BJ (cell line): ENCODE measurements around the gene TMTC1. TPM values are rescaled to one million over a fixed set of nuclear protein-coding genes. Genes with fewer than 3 reads are reported as not detected.

ENCODE experiments used
- CTCF ChIA-PET: fragments of 350-600 bp; formaldehyde crosslinking; extraction: SDS; loops from one replicate; lab custom pipeline; 2021; ENCODE audit warnings: antibody characterized with exemption, inconsistent platforms; lab: Yijun Ruan, JAX
- POLR2A ChIA-PET: fragments of 300-600 bp; sonication (Branson Sonifier 250); formaldehyde crosslinking; extraction: SDS; loops from one replicate; lab custom pipeline; 2021; ENCODE audit warnings: antibody characterized with exemption; lab: Charles Lee
- DNase-seq: peaks from one replicate; pipeline ENCODE4 v3.0.0-alpha.2; 2011; ENCODE audit warnings: low read depth
- H3K27me3 ChIP-seq: 2 replicates; pipeline ENCODE4 v1.6.0; 2011; ENCODE audit warnings: low read length; ENCODE audit not compliant: control insufficient read depth, insufficient read depth
- H3K36me3 ChIP-seq: 2 replicates; pipeline ENCODE4 v1.5.1; 2011; ENCODE audit warnings: low read length; ENCODE audit not compliant: control insufficient read depth, insufficient read depth
- H3K4me3 ChIP-seq: 2 replicates; pipeline ENCODE4 v1.5.1; 2011; ENCODE audit warnings: low read depth, mild to moderate bottlenecking, control low read depth, low read length
- polyA plus RNA-seq: library from polyadenylated mRNA; depleted of rRNA; stranded (reverse); fragments of >200 nt; gene quantifications from 2 replicates; pipeline ENCODE4 v1.2.3, GENCODE V29; 2011
- TF ChIP-seq, protein P1 (sequence below): IDR thresholded peaks from 2 replicates; pipeline ENCODE4 v1.5.1; 2011; ENCODE audit warnings: low read depth, mild to moderate bottlenecking, control low read depth, inconsistent platforms, low read length, moderate library complexity; ENCODE audit not compliant: insufficient read depth

Gene TMTC1
- polyA plus RNA-seq, 1 experiment, result 21.8 TPM

GRCh38 chr12:29742646-29743045, 41.1 kb downstream of the TMTC1 start:
- Histone ChIP-seq H3K4me3 (no peak overlapping the region), H3K36me3 (no peaks in the 10 kb centered on the region), H3K27me3 (no peaks in the 10 kb centered on the region)
- TF ChIP-seq, protein P1, sequence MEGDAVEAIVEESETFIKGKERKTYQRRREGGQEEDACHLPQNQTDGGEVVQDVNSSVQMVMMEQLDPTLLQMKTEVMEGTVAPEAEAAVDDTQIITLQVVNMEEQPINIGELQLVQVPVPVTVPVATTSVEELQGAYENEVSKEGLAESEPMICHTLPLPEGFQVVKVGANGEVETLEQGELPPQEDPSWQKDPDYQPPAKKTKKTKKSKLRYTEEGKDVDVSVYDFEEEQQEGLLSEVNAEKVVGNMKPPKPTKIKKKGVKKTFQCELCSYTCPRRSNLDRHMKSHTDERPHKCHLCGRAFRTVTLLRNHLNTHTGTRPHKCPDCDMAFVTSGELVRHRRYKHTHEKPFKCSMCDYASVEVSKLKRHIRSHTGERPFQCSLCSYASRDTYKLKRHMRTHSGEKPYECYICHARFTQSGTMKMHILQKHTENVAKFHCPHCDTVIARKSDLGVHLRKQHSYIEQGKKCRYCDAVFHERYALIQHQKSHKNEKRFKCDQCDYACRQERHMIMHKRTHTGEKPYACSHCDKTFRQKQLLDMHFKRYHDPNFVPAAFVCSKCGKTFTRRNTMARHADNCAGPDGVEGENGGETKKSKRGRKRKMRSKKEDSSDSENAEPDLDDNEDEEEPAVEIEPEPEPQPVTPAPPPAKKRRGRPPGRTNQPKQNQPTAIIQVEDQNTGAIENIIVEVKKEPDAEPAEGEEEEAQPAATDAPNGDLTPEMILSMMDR, result no peak
- POLR2A ChIA-PET, result no interaction called here
- DNase-seq, result no peak
- CTCF ChIA-PET, result no interaction called here

DNA sequence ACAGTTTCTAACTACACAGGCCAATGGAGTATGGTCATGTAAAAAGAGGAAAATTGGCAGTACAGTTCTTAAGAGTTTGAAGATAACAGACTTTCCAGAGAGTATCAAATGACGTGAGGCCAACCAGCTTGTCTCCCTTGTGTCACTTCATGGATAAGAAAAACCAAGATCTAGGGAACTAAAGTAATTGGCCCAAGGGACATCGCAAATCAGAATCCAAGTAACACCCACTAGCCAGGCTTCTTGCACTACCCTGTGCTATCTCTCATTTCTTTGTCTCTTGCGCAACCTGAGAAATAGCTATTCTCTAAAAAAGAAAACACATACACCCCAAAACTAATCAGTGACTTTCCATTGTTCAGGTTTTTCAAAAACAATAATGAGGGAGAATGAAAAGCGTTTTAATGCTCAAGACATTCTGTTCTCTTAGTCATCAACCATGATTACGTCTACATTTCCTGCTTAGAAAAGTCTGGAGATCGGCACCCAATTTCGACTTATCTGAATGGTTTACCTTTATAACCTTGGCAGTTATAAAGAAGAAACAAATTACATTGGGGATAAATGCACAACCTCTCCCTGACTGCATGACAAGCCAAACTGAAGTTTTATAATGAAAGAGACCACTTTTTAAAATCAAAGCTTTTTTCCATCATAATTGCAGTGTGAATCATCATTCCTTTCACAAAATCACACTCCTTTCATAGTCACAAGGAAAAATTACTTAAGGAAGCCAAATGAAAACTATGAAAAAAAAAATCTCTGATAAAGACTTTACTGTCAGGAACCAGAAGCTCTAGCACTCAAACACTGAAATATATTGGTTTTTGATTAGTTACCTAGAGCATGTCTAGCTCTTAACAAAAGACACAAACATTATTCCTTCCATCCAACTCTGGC, 42.1 kb downstream of the TMTC1 start:
- TF ChIP-seq, protein P1, result no peak
- POLR2A ChIA-PET, result interaction anchor here (0.7 to 0.8 kb wide), 2 partner anchors 41 to 56 kb away, joined by 3 to 4 read pairs; no protein-coding TSS in a partner anchor
- CTCF ChIA-PET, result interaction anchor here (1.0 kb wide), 1 partner anchor 10 kb away, joined by 3 read pairs; no protein-coding TSS in a partner anchor
- Histone ChIP-seq H3K36me3 (no peaks in the 10 kb centered on the region), H3K4me3 (no peak overlapping the region), H3K27me3 (no peaks in the 10 kb centered on the region)
- DNase-seq, result peak; percentile 21

DNA sequence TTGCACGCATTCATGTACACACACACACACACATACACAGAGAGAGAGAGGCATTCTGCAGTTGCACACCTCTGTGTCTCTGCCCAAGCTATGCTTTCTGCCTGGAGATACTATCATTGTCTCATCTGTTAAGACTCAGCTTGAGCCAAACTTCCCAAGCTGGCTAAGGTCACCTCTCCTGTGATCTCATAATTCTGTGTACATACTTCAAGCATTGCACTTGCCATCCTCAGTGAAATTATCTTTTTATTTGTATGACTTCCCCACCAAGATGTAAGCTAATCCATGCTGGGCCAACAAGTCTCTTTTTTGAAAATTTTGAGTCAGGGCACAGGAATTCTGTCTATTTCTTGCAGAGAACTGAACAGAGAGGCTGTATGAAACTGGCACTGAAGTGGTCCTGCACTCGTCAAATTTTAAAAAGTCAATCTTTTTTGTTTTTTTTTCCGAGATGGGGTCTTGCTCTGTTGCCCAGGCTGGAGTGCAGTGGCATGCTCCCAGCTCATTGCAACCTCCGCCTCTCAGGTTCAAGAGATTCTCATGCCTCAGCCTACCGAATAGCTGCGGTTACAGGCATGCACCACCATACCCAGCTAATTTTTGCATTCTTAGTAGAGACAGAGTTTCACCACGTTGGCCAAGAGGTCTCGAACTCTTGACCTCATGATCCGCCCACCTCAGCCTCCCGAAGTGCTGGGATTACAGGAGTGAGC, 44.3 kb downstream of the TMTC1 start:
- DNase-seq, result peak; percentile 20
- CTCF ChIA-PET, result interaction anchor here (1.0 kb wide), 1 partner anchor 10 kb away, joined by 3 read pairs; no protein-coding TSS in a partner anchor
- no peaks in the 10 kb centered on the region for H3K36me3 ChIP-seq
- TF ChIP-seq, protein P1, result no peak
- no peaks in the 10 kb centered on the region for H3K27me3 ChIP-seq
- H3K4me3 ChIP-seq, result no peak overlapping the region
- POLR2A ChIA-PET, result no interaction called here

DNA sequence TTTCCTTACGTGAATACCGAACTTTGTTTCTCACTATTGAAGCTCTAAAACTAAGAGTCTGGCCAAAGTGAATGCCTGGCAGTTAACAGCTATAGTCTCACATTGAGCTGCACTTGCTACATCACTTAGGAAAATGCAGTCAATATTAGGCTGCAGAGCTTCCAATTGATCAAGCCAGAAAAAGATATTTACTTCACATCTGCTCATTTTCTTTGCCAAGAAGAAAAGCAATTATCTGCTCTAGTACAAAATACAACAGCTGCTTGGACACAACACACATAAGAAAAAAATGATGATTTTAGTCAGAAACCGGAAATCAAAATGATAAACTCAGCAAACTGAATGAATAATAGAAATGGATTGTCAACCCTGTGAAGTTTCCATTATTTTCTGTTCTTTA, 45.4 kb downstream of the TMTC1 start:
- CTCF ChIA-PET, result interaction anchor here (0.6 to 1.0 kb wide), 2 partner anchors 11 to 223 kb away, joined by 3 to 4 read pairs; no protein-coding TSS in a partner anchor
- POLR2A ChIA-PET, result no interaction called here
- no peaks in the 10 kb centered on the region for H3K27me3 ChIP-seq
- DNase-seq, result no peak
- TF ChIP-seq, protein P1, result no peak
- H3K36me3 ChIP-seq, result no peaks in the 10 kb centered on the region
- no peak overlapping the region for H3K4me3 ChIP-seq

DNA sequence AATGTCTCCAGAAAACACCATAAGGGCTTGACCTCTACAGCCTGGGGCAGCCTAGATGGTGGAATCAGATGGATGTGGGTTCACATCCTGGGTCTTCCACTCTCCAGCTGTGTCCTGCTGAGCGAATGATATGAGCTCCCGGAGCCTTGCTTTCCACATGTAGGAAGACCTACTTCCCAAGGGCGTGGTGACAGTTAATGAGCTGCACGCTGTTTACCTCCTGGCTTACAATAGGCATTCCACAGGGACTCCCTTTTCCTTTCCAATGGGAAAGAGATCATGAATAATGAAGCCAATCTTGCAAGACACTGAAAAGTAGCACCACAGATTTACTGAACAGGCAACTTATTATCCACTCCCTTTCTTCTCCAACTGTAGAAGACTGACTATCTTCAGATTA, 46.1 kb downstream of the TMTC1 start:
- CTCF ChIA-PET, result interaction anchor here (0.6 to 1.4 kb wide), 2 partner anchors 16 to 222 kb away, joined by 3 to 4 read pairs; no protein-coding TSS in a partner anchor
- Histone ChIP-seq H3K27me3 (no peaks in the 10 kb centered on the region), H3K4me3 (no peak overlapping the region), H3K36me3 (no peaks in the 10 kb centered on the region)
- no peak for DNase-seq
- TF ChIP-seq, protein P1, result no peak
- POLR2A ChIA-PET, result no interaction called here
